HG03280 (cell line): ENCODE measurements around the gene IL19.

Source experiments
- ATAC-seq: cut with Tn5 transposase; IDR thresholded peaks from one replicate; pipeline ENCODE4 v1.9.1; 2021; ENCODE audit warnings: mild to moderate bottlenecking, moderate library complexity; ENCODE audit not compliant: unreplicated experiment

The IL19 gene

DNA sequence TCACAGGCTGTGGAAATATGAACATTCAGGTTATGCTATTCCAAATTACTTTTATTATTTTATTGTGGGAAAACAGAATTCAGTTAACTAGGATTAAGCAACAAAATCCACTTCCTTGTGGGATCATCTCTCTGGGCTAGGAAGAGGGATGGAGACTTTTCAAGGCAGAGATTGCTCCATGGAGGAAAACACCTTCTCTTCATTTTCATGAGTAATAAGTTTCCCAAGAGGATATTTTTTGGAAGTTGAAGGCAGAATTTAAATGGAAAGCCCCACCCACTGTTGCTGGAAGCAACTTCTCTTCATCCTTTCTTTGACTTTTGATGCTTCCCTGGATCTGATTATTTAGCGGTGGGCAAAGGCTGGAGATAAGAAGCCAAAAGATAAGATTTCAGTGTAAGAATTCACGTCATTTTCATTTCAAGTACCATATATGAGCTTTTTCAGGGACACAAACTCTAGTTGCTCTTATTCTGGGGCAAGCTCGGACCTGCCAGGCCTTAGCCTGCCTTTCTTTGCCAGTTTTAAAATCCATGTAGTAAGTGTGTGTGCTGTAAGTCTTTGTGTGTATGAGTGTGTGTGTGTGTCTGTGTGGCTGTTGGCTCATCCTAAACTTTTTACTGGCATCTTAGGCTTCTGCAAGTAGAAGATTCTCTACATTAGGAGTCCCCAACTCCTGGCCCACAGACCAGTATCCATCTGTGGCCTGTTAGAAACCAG, 114.9 kb downstream of the IL19 start:
- no peak for ATAC-seq

DNA sequence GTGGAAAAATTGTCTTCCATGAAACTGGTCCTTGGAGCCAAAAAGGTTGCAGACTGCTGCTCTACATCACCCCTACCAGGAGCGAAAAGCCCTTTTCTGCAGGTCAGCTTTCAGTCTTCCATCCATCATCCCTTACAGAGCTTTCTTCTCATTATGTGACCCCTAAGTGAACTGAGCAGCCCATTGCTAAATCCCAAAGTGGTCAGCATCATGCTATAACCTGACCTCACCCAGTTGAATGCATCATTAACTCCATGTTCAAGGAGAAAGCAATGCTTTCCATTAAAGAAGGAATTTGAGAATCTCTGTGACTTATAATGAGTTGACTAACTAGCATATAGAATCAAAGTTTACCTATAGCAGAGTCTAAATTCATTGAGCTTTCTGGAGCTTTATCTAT, 116.3 kb downstream of the IL19 start:
- ATAC-seq, result no peak

DNA sequence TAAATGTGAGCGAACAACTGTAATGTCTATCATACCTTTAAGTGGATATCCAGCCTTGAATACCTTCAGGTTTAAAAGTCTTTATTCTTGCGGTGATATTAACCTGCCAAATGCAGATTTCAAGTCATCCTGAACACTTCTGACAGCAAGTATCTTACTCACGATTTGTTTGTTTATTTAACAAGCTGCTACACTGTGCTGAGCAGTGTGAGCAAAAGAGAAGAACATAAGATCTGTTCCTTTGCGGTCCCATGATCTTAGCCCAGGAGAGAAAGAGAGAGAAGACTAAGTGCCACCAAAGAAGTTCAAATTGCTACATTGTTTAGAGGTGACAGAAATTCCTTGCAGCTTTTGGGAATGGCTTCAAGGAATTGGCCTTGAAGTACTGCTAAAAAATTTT, 117.1 kb downstream of the IL19 start:
- ATAC-seq, result no peak

DNA sequence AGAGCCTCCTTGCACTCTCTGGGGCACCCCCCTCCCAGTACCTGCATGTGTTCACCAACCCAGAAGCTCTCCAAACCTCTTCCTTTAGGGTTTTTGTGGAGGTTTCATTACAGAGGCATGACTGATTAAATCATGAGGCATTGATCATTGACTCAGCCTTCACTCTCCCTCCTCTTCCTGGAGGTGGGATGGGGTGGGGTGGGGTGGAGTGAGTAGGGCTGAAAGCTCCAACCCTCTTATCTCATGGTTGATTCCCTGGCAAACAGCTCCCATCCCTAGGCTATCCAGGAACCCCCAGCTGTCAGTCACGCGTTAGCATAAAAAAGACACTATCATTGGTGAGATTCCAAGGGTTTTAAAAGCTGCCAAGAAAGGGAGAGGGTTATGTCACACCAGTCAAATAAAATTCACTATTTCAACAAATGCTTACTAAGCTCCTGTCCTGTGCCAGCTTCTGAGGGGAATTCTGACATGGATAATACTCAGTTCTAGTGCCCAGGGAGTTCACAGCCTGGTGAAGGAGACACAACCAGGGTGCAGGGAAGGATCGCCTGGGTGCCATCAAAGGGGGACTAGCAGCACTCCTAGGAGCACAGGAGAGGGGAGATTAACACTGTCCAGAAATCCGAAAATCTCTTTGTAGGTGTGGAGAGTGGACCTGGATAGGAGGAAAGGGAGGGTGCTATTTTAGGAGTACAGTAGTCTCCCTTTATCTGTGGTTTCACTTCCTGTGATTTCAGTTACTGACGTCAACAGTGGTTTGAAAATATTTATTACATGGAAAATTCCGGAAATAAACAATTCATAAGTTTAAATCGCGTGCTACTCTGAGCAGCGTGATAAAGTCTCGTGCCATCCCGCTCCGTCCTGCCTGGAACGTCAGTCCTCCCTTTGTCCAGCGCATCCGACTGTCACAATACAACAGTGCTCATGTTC, 119.8 kb downstream of the IL19 start:
- ATAC-seq, result no peak

DNA sequence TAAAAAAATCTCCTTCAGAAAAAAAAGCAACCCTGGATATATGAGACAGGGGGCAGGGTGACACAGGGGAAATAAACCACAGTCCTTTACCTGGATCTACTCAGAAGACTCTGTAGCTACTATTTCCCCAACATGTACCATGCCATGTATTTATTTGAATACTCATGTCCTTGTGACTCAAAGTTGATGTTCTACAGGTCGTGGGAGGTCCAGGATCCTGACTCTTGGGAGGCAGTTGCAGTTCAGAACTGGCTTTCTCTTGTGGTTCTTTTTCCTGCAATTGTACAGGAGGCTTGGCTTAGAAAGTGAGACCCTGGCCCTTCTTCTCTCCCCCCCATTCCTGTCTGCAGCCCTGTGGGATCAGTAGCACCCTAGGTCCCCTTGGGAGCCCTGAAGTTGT, 120.8 kb downstream of the IL19 start:
- ATAC-seq, result no peak
